Ascending aorta (tissue), 2 donors: ENCODE data around the gene UTF1. TPM values are rescaled to one million over a fixed set of nuclear protein-coding genes. Genes with fewer than 3 reads are reported as not detected.

Experiments
- DNase-seq, 2 donors: peaks; one replicate each; pipeline ENCODE4 v3.0.0-alpha.2; 2019; ENCODE audit warnings: low spot score in 2 of 2
- H3K27ac ChIP-seq, 2 donors: fragments of 200-600 bp; sonication (generic); one replicate each; pipeline ENCODE4 v1.5.1; 2016 to 2017; ENCODE audit warnings: mild to moderate bottlenecking in 1 of 2
- H3K27me3 ChIP-seq: fragments of 200-600 bp; sonication (generic); one replicate; pipeline ENCODE4 v1.5.1; 2017
- H3K36me3 ChIP-seq, 2 donors: fragments of 200-600 bp; sonication (generic); one replicate each; pipeline ENCODE4 v1.5.1; 2016
- H3K4me1 ChIP-seq, 2 donors: fragments of 200-600 bp; sonication (generic); one replicate each; pipeline ENCODE4 v1.5.1; 2016 to 2017; ENCODE audit warnings: mild to moderate bottlenecking in 1 of 2
- H3K4me3 ChIP-seq, 2 donors: fragments of 200-600 bp; sonication (generic); one replicate each; pipeline ENCODE4 v1.5.1; 2016 to 2017; ENCODE audit warnings: mild to moderate bottlenecking in 1 of 2
- H3K9me3 ChIP-seq, 2 donors: fragments of 200-600 bp; sonication (generic); one replicate each; pipeline ENCODE4 v1.5.1; 2016
- intact Hi-C: fragments of 100-400 bp; cut with DNase I; formaldehyde crosslinking; loops from one replicate; pipeline ENCODE4 v1.15.1; 2023
- total RNA-seq: library from RNA; depleted of rRNA; stranded (reverse); fragments of >200 nt; gene quantifications from one replicate; pipeline ENCODE4 v1.1.0, GENCODE V29; 2016
- TF ChIP-seq, protein P1 (sequence below), 3 experiments: fragments of 200-600 bp in 2 of 3; fragments of 450-650 bp in 1 of 3; sonication (generic) in 2 of 3; IDR thresholded peaks; one replicate each; pipeline ENCODE4 v1.5.1; 2016 to 2019; ENCODE audit warnings: antibody characterized with exemption in 3 of 3, mild to moderate bottlenecking in 1 of 3, moderate library complexity in 1 of 3

Gene UTF1
- total RNA-seq, 1 donor from 2014 or later = not detected

DNA sequence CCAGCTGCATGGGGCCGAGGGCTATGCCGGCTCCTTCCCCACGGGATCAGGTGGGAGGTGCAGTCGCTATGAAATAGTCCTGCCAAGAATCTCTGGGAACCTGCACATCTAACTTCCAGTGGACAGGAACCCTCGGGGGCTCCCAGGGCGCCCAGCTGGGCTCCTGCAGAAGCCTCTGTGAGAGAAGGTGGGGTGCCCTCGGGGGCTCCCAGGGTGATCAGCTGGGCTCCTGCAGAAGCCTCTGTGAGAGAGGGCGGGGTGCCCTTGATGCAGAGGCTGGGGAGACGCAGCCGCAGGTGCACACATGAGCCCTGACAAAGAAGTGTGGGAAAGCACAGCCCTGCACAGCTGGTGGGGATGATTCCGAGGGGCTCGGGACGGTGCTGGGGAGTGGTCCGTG is 13.6 kb downstream of the UTF1 start:
- DNase-seq = no peak
- TF ChIP-seq, protein P1, sequence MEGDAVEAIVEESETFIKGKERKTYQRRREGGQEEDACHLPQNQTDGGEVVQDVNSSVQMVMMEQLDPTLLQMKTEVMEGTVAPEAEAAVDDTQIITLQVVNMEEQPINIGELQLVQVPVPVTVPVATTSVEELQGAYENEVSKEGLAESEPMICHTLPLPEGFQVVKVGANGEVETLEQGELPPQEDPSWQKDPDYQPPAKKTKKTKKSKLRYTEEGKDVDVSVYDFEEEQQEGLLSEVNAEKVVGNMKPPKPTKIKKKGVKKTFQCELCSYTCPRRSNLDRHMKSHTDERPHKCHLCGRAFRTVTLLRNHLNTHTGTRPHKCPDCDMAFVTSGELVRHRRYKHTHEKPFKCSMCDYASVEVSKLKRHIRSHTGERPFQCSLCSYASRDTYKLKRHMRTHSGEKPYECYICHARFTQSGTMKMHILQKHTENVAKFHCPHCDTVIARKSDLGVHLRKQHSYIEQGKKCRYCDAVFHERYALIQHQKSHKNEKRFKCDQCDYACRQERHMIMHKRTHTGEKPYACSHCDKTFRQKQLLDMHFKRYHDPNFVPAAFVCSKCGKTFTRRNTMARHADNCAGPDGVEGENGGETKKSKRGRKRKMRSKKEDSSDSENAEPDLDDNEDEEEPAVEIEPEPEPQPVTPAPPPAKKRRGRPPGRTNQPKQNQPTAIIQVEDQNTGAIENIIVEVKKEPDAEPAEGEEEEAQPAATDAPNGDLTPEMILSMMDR (IDR thresholded peaks at IDR 0.05) = no peak
- Histone ChIP-seq H3K36me3 (no peaks in the 10 kb centered on the region), H3K4me1 (no peaks in the 10 kb centered on the region), H3K27me3 (no peaks in the 10 kb centered on the region), H3K4me3 (no peak overlapping the region), H3K9me3 (no peaks in the 10 kb centered on the region), H3K27ac (no peak overlapping the region)
- intact Hi-C loops = no loop called here

DNA sequence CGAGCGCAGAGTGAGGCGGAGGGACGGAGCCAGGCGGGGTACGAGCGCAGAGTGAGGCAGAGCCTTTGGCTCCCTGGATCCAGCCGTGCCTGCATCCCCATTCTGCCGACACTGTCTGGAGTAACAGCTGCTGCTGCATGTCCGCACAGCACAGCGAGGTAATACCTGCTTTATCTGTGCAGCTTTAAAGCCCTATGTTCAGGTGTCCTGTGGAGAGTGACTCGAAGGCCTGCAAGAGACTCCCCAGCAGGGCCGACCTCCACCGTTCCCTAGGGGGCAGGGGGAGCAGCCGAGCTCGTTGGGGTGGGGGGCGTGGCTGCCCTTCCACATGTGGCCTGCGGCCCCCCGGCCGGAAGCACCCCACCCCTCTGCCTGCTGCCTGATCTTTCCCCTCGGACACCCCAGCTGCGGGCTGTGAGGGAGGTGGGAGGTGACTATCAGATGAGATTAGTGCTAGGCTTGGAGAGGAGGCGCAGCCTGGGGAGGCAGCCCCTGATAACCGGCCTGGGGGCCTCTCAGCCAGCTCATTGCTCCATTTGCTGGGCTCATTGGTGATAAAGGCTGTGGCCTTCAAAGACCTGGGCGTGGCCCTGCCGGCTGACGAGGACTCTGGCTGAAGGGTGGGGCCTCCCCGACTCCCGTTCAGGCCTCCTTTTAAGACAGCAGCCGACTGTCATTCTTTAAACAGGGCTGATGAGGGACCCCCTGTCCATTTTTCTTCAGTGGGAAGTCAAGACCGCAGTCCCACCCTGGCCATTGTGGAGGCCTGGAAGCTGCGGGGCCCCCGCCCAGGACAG is 15.6 kb downstream of the UTF1 start:
- Histone ChIP-seq H3K36me3 (no peaks in the 10 kb centered on the region), H3K4me3 (no peak overlapping the region), H3K27ac (no peak overlapping the region), H3K27me3 (no peaks in the 10 kb centered on the region), H3K4me1 (no peaks in the 10 kb centered on the region), H3K9me3 (no peaks in the 10 kb centered on the region)
- no peak for DNase-seq
- intact Hi-C loops = no loop called here
- TF ChIP-seq, protein P1 (IDR thresholded peaks at IDR 0.05) = no peak

DNA sequence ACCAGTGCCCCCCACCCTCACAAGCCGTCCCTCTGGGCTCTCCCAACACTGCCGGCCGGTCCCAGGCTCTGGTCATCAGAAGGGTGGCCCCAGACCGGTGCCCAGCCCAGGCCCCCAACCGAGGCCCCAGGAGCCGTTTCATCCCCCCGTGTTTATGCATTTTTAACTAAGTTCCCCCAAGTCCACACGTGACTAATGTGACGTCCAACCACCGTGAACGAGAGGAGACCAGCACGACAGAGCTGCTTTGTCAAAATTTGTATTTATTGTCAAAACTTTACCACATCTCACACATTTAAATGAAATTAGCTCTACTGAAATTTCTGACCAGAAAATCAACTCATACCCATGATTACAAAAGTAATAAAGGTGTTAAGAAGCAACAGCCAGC is 16.2 kb downstream of the UTF1 start:
- DNase-seq = no peak
- Histone ChIP-seq H3K9me3 (no peaks in the 10 kb centered on the region), H3K36me3 (no peaks in the 10 kb centered on the region), H3K27me3 (no peaks in the 10 kb centered on the region), H3K27ac (no peak overlapping the region), H3K4me3 (no peak overlapping the region), H3K4me1 (no peaks in the 10 kb centered on the region)
- intact Hi-C loops = no loop called here
- TF ChIP-seq, protein P1 (IDR thresholded peaks at IDR 0.05) = no peak

DNA sequence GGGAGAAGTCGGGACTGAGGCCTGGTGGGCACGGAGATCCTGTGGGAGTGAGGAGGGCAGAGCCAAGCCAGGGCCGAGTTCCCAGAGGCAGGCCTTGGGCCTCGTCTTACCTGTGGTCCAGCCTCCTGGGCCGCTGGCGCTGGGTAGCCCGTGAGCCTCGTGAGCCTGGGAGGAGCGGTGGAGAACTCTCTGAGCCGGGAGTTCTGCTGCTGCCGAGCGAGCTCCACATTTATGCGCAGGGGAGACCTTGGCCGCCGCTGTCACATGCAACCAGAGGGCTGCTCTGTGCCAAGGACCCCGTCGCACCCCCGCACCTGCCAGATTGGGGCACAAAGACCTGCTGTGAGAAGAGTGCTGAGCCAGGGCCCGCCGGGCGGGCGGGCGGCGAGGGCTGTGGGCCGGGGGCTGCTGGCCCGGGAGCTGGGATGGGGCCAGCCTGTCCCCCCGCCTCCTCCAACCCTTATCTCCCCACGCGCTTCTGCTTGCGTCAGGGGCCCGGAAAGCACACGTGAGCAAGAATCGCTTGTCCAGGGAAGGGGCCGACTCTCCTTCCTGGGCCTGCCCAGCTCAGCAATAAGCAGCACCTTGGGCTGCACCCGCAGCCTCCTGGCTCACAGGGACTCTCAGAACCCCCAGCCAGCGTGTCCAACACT is 17.8 kb downstream of the UTF1 start:
- Histone ChIP-seq H3K27me3 (peaks cover 3% of the 10 kb centered on the region), H3K4me1 (no peaks in the 10 kb centered on the region), H3K4me3 (peak overlapping the region in 1 of 2 donors; percentile 33), H3K27ac (no peak overlapping the region), H3K9me3 (no peaks in the 10 kb centered on the region), H3K36me3 (no peaks in the 10 kb centered on the region)
- intact Hi-C loops = no loop called here
- TF ChIP-seq, protein P1 (IDR thresholded peaks at IDR 0.05) = no peak
- no peak for DNase-seq

DNA sequence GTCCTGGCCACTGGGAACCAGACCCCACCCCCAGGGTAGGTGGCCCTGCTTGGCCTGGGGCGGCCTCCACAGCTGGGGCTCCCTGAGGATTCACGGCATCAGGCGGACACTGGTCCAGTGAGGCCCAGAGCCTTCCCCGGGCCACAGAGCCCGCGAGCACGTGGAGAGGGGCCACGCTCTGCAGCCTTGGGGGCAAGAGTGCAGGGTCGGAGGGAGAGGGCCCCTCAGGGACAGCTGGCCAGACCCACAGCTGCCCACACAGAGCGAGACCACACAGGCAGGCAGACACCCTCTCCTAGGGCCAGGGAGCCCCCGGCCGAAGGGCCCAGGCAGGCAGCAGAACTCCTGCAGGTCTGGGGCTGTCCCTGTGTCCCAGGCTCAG is 18.3 kb downstream of the UTF1 start:
- Histone ChIP-seq H3K27ac (no peak overlapping the region), H3K4me3 (no peak overlapping the region), H3K9me3 (no peaks in the 10 kb centered on the region), H3K4me1 (no peaks in the 10 kb centered on the region), H3K27me3 (peaks cover 3% of the 10 kb centered on the region), H3K36me3 (no peaks in the 10 kb centered on the region)
- TF ChIP-seq, protein P1 (IDR thresholded peaks at IDR 0.05) = no peak
- intact Hi-C loops = no loop called here
- DNase-seq = no peak
